Activated CD4-positive, alpha-beta memory T cell treated with anti-CD3 and anti-CD28 coated beads for 36 hours (primary cell): Measurements from ENCODE around the gene NLRP11. TPM values are rescaled to one million over a fixed set of nuclear protein-coding genes. Genes with fewer than 3 reads are reported as not detected.
"Not testable (repeated sequence)": the region's sequence is repeated elsewhere in the genome, so short reads cannot be mapped to it uniquely, and the experiment has no call there.

Experiments
- CTCF ChIA-PET: fragments of 350-600 bp; sonication (Branson Sonifier 250); formaldehyde crosslinking; loops from one replicate; lab custom pipeline; 2021; ENCODE audit warnings: antibody characterized with exemption, inconsistent platforms; lab: Charles Lee
- POLR2A ChIA-PET: fragments of 350-600 bp; sonication (Branson Sonifier 250); formaldehyde crosslinking; loops from one replicate; lab custom pipeline; 2021; ENCODE audit warnings: antibody characterized with exemption; lab: Charles Lee
- DNase-seq: peaks from one replicate; pipeline ENCODE4 v3.0.0-alpha.2; 2020
- H3K27ac Mint-ChIP-seq: one replicate; pipeline ENCODE4 v1.8.0; 2021; ENCODE audit warnings: mixed read lengths
- H3K27me3 Mint-ChIP-seq: one replicate; pipeline ENCODE4 v1.8.0; 2021; ENCODE audit warnings: mixed read lengths
- H3K36me3 Mint-ChIP-seq: one replicate; pipeline ENCODE4 v1.8.0; 2021; ENCODE audit warnings: mixed read lengths
- H3K4me1 Mint-ChIP-seq: one replicate; pipeline ENCODE4 v1.8.0; 2021; ENCODE audit warnings: low read depth, mixed read lengths
- H3K4me3 Mint-ChIP-seq: one replicate; pipeline ENCODE4 v1.8.0; 2021; ENCODE audit warnings: mild to moderate bottlenecking, mixed read lengths
- H3K9me3 Mint-ChIP-seq: one replicate; pipeline ENCODE4 v1.8.0; 2021; ENCODE audit warnings: mixed read lengths
- intact Hi-C: fragments of 100-400 bp; cut with micrococcal nuclease; formaldehyde crosslinking; loops from one replicate; pipeline ENCODE4 v1.15.1; 2023
- total RNA-seq, 2 experiments: library from RNA; stranded (reverse); gene quantifications; one replicate each; pipeline ENCODE4 v1.2.3, GENCODE V29; 2021

Gene NLRP11
- total RNA-seq, 2 experiments from 2014 or later = not detected

- POLR2A ChIA-PET, CTCF ChIA-PET, H3K9me3 Mint-ChIP-seq, H3K27ac Mint-ChIP-seq, H3K4me3 Mint-ChIP-seq, intact Hi-C loops, DNase-seq, H3K4me1 Mint-ChIP-seq, H3K36me3 Mint-ChIP-seq: not testable (repeated sequence)
- peaks cover 19% of the 10 kb centered on the region for H3K27me3 Mint-ChIP-seq
These were observed 62.2 kb downstream of the NLRP11 start for GRCh38 chr19:55769632-55770031.

- CTCF ChIA-PET, DNase-seq, H3K4me3 Mint-ChIP-seq, POLR2A ChIA-PET, H3K27ac Mint-ChIP-seq, H3K4me1 Mint-ChIP-seq, H3K36me3 Mint-ChIP-seq, H3K9me3 Mint-ChIP-seq, intact Hi-C loops: not testable (repeated sequence)
- peaks cover 19% of the 10 kb centered on the region for H3K27me3 Mint-ChIP-seq
These were observed 63.0 kb downstream of the NLRP11 start, which contains the start of gene RFPL4AL1 for GRCh38 chr19:55768818-55769217. TSS of gene RFPL4AL1 (plus strand) at chr19:55769118. CDS start at chr19:55771805, 2,687 bp downstream.

GRCh38 chr19:55766466-55766865 is 65.3 kb downstream of the NLRP11 start:
- intact Hi-C loops = no loop called here
- Mint-ChIP-seq H3K4me1 (no peaks in the 10 kb centered on the region), H3K27me3 (peaks cover 21% of the 10 kb centered on the region), H3K36me3 (no peaks in the 10 kb centered on the region), H3K4me3 (no peak overlapping the region), H3K27ac (no peak overlapping the region), H3K9me3 (no peaks in the 10 kb centered on the region)
- DNase-seq = no peak
- ChIA-PET CTCF (no interaction called here), POLR2A (no interaction called here)

- H3K9me3 Mint-ChIP-seq, H3K36me3 Mint-ChIP-seq, POLR2A ChIA-PET, H3K4me3 Mint-ChIP-seq, intact Hi-C loops, DNase-seq, H3K4me1 Mint-ChIP-seq, H3K27ac Mint-ChIP-seq, CTCF ChIA-PET: not testable (repeated sequence)
- H3K27me3 Mint-ChIP-seq = peaks cover 21% of the 10 kb centered on the region
These were observed 73.0 kb downstream of the NLRP11 start, which contains the start of gene RFPL4A for GRCh38 chr19:55758797-55759196. TSS of gene RFPL4A (plus strand) at chr19:55759097. CDS start at chr19:55761801, 2,704 bp downstream.

GRCh38 chr19:55756808-55757207 is 75.0 kb downstream of the NLRP11 start:
- H3K4me3 Mint-ChIP-seq, H3K36me3 Mint-ChIP-seq, H3K4me1 Mint-ChIP-seq, DNase-seq, POLR2A ChIA-PET, intact Hi-C loops, CTCF ChIA-PET, H3K9me3 Mint-ChIP-seq, H3K27ac Mint-ChIP-seq: not testable (repeated sequence)
- H3K27me3 Mint-ChIP-seq = peaks cover 21% of the 10 kb centered on the region

- Mint-ChIP-seq H3K27ac (no peak overlapping the region), H3K27me3 (peaks cover 11% of the 10 kb centered on the region), H3K36me3 (no peaks in the 10 kb centered on the region), H3K4me3 (no peak overlapping the region), H3K9me3 (no peaks in the 10 kb centered on the region), H3K4me1 (no peaks in the 10 kb centered on the region)
- intact Hi-C loops = no loop called here
- POLR2A ChIA-PET = no interaction called here
- DNase-seq = no peak
- CTCF ChIA-PET = no interaction called here
These were observed 78.4 kb downstream of the NLRP11 start for GRCh38 chr19:55753401-55753800.

- Mint-ChIP-seq H3K27ac (no peak overlapping the region), H3K27me3 (peaks cover 5% of the 10 kb centered on the region)
These were observed 81.1 kb downstream of the NLRP11 start for GRCh38 chr19:55750715-55751114.

GRCh38 chr19:55738302-55738701 is 93.5 kb downstream of the NLRP11 start, which contains the start of gene NLRP9:
TSS of gene NLRP9 (minus strand) at chr19:55738402. CDS start at chr19:55738374, 28 bp downstream.
- H3K27ac Mint-ChIP-seq = no peak within 1 kb of the TSS
- DNase-seq = no peak
- H3K4me3 Mint-ChIP-seq = no peak within 1 kb of the TSS
- POLR2A ChIA-PET = no interaction called here
- no peaks in the 10 kb centered on the region for H3K4me1 Mint-ChIP-seq
- H3K9me3 Mint-ChIP-seq = no peaks in the 10 kb centered on the region
- no peaks in the 10 kb centered on the region for H3K36me3 Mint-ChIP-seq
- H3K27me3 Mint-ChIP-seq = peaks cover 12% of the 10 kb centered on the region
- CTCF ChIA-PET = no interaction called here
- intact Hi-C loops = no loop called here

More at GRCh38 chr19:55750715-55751114, 81.1 kb downstream of the NLRP11 start:
- CTCF ChIA-PET = no interaction called here
- DNase-seq = no peak
- no peaks in the 10 kb centered on the region for H3K9me3 Mint-ChIP-seq
- intact Hi-C loops = no loop called here
- POLR2A ChIA-PET = no interaction called here
- H3K4me3 Mint-ChIP-seq = no peak overlapping the region
- H3K4me1 Mint-ChIP-seq = no peaks in the 10 kb centered on the region
- H3K36me3 Mint-ChIP-seq = no peaks in the 10 kb centered on the region

Other genes with a start within 250 kb of the NLRP11 start
- gene FIZ1, start 232.5 kb downstream of the NLRP11 start, total RNA-seq = 10 to 100 TPM; 13.8 to 13.9 TPM
- 10 to 100 TPM; 21.5 to 25.1 TPM for gene ZNF524, start 231.7 kb downstream of the NLRP11 start, total RNA-seq
- gene ZNF865, start 226.4 kb downstream of the NLRP11 start, total RNA-seq = 10 to 100 TPM; 12.0 to 13.3 TPM
- gene ZNF784, start 207.4 kb downstream of the NLRP11 start, total RNA-seq = 1 to 10 TPM; 3.9 to 4.4 TPM
- 10 to 100 TPM; 23.4 to 23.5 TPM for gene ZNF580, start 191.0 kb downstream of the NLRP11 start, total RNA-seq
- gene ZNF581, start 188.3 kb downstream of the NLRP11 start, total RNA-seq = 10 to 100 TPM; 19.2 to 20.1 TPM
- gene CCDC106, start 183.8 kb downstream of the NLRP11 start, total RNA-seq = 1 to 10 TPM; 3.6 to 4.0 TPM
- 100 to 1,000 TPM; 249 to 251 TPM for gene U2AF2, start 177.0 kb downstream of the NLRP11 start, total RNA-seq
- 10 to 100 TPM; 36.0 to 36.1 TPM for gene EPN1, start 156.8 kb downstream of the NLRP11 start, total RNA-seq
- not detected for gene NLRP9, start 93.6 kb downstream of the NLRP11 start, total RNA-seq
- not detected for gene RFPL4A, start 72.9 kb downstream of the NLRP11 start, total RNA-seq
- gene RFPL4AL1, start 62.9 kb downstream of the NLRP11 start, total RNA-seq = not detected
- gene NLRP4, start 4.5 kb upstream of the NLRP11 start, total RNA-seq = not detected
- gene NLRP13, start 100.3 kb upstream of the NLRP11 start, total RNA-seq = not detected
- not detected for gene NLRP8, start 115.8 kb upstream of the NLRP11 start, total RNA-seq
- not detected for gene NLRP5, start 154.8 kb upstream of the NLRP11 start, total RNA-seq